HepG2 (cell line): Measurements from ENCODE around the gene NREP. TPM values are rescaled to one million over a fixed set of nuclear protein-coding genes. Genes with fewer than 3 reads are reported as not detected.

Experiments used
- DMAP1 ChIP-seq: IDR thresholded peaks from 2 replicates; pipeline ENCODE4 v1.6.1; 2016
- KLF13 ChIP-seq: sonication (generic); formaldehyde crosslinking; IDR thresholded peaks from 2 replicates; pipeline ENCODE4 v1.4.0; 2020; ENCODE audit warnings: mild to moderate bottlenecking, missing genetic modification reagents
- NCOA1 ChIP-seq: sonication (generic); formaldehyde crosslinking; IDR thresholded peaks from 2 replicates; pipeline ENCODE4 v1.9.0; 2021; ENCODE audit warnings: missing genetic modification reagents
- NCOA5 ChIP-seq: sonication (generic); formaldehyde crosslinking; IDR thresholded peaks from 2 replicates; pipeline ENCODE4 v1.4.0; 2020; ENCODE audit warnings: missing genetic modification reagents
- NFYC ChIP-seq: IDR thresholded peaks from 2 replicates; pipeline ENCODE4 v1.6.1; 2016; ENCODE audit warnings: missing genetic modification reagents, missing compliant biosample characterization
- PHF21A ChIP-seq: sonication (generic); formaldehyde crosslinking; IDR thresholded peaks from 2 replicates; pipeline ENCODE4 v1.5.0; 2020; ENCODE audit warnings: mild to moderate bottlenecking, missing genetic modification reagents
- REPIN1 ChIP-seq: sonication (generic); formaldehyde crosslinking; IDR thresholded peaks from 2 replicates; pipeline ENCODE4 v1.8.0; 2022; ENCODE audit warnings: missing genetic modification reagents, low read depth, mild to moderate bottlenecking, borderline replicate concordance
- SMC3 ChIP-seq: IDR thresholded peaks from 2 replicates; pipeline ENCODE4 v1.6.1; 2011; ENCODE audit warnings: low read length, improper control_type of control experiment
- ZBTB3 ChIP-seq: sonication (generic); formaldehyde crosslinking; IDR thresholded peaks from 2 replicates; pipeline ENCODE4 v1.4.0; 2020; ENCODE audit warnings: low read depth, mild to moderate bottlenecking, moderate library complexity, missing genetic modification reagents, borderline replicate concordance
- ZFP37 ChIP-seq: sonication (generic); formaldehyde crosslinking; IDR thresholded peaks from 2 replicates; pipeline ENCODE4 v1.4.0; 2020; ENCODE audit warnings: missing genetic modification reagents, borderline replicate concordance
- ZFYVE20 ChIP-seq: sonication (generic); formaldehyde crosslinking; IDR thresholded peaks from 2 replicates; pipeline ENCODE4 v1.8.0; 2023; ENCODE audit warnings: low read depth, mild to moderate bottlenecking, moderate library complexity, missing genetic modification reagents, borderline replicate concordance
- ZMYM2 ChIP-seq: sonication (generic); formaldehyde crosslinking; IDR thresholded peaks from 2 replicates; pipeline ENCODE4 v1.8.0; 2022; ENCODE audit warnings: mild to moderate bottlenecking, missing genetic modification reagents
- ZNF121 ChIP-seq: sonication (generic); formaldehyde crosslinking; IDR thresholded peaks from 2 replicates; pipeline ENCODE4 v1.5.0; 2020; ENCODE audit warnings: mild to moderate bottlenecking, missing genetic modification reagents
- ZNF263 ChIP-seq: sonication (generic); formaldehyde crosslinking; IDR thresholded peaks from 2 replicates; pipeline ENCODE4 v1.4.0; 2020; ENCODE audit warnings: missing genetic modification reagents
- ZNF30 ChIP-seq: sonication (generic); formaldehyde crosslinking; IDR thresholded peaks from 2 replicates; pipeline ENCODE4 v1.5.0; 2020; ENCODE audit warnings: mild to moderate bottlenecking, missing genetic modification reagents
- ZNF343 ChIP-seq: sonication (generic); formaldehyde crosslinking; IDR thresholded peaks from 2 replicates; pipeline ENCODE4 v1.4.0; 2020; ENCODE audit warnings: mild to moderate bottlenecking, missing genetic modification reagents
- ZNF543 ChIP-seq: sonication (generic); formaldehyde crosslinking; IDR thresholded peaks from 2 replicates; pipeline ENCODE4 v1.4.0; 2020; ENCODE audit warnings: mild to moderate bottlenecking, missing genetic modification reagents
- ZNF558 ChIP-seq: sonication (generic); formaldehyde crosslinking; IDR thresholded peaks from 2 replicates; pipeline ENCODE4 v1.9.0; 2022; ENCODE audit warnings: mild to moderate bottlenecking, missing genetic modification reagents, borderline replicate concordance
- ZNF605 ChIP-seq: sonication (generic); formaldehyde crosslinking; IDR thresholded peaks from 2 replicates; pipeline ENCODE4 v1.8.0; 2022; ENCODE audit warnings: mild to moderate bottlenecking, missing genetic modification reagents
- ZNF674 ChIP-seq: sonication (generic); formaldehyde crosslinking; IDR thresholded peaks from 2 replicates; pipeline ENCODE4 v1.5.0; 2020; ENCODE audit warnings: low read depth, mild to moderate bottlenecking, missing genetic modification reagents
- polyA plus RNA-seq, 8 experiments: library from polyadenylated mRNA; depleted of rRNA in 3 of 8; stranded (reverse) in 7 of 8; unstranded in 1 of 8; fragments of >200 nt; fragmentation: Illumina TruSeq in 4 of 8; extraction: Trizol in 4 of 8; gene quantifications; 2 replicates each; pipeline versions ENCODE4 v1.2.1 to v1.2.3, GENCODE V29; 2011 to 2016; ENCODE audit warnings: low read depth in 4 of 8, missing spikeins in 1 of 8, mixed read lengths in 1 of 8; ENCODE audit not compliant: insufficient read depth in 1 of 8
- total RNA-seq, 5 experiments: library from RNA; depleted of rRNA; stranded (reverse); fragments of >200 nt; fragmentation: Illumina TruSeq; extraction: Trizol; gene quantifications; 2 replicates each; pipeline ENCODE4 v1.2.3, GENCODE V29; 2016; ENCODE audit warnings: low read depth in 1 of 5
- TF ChIP-seq, protein P1 (sequence below): sonication (generic); formaldehyde crosslinking; conservative IDR thresholded peaks from 2 replicates; pipeline ENCODE4 v1.8.0; 2022; ENCODE audit warnings: mild to moderate bottlenecking, moderate library complexity, missing genetic modification reagents
- TF ChIP-seq, protein P2 (sequence below): sonication (generic); formaldehyde crosslinking; IDR thresholded peaks from 2 replicates; pipeline ENCODE4 v1.4.0; 2020; ENCODE audit warnings: missing genetic modification reagents
- TF ChIP-seq, protein P3 (sequence below): fragments of 450-650 bp; IDR thresholded peaks from 2 replicates; pipeline ENCODE4 v1.6.1; 2017; ENCODE audit warnings: mild to moderate bottlenecking

Gene NREP
- total and polyA plus RNA-seq, 2 of the 13 experiments (the other 11 are each of a cell fraction or from before 2014, with no cell fraction given) = 40.5 to 102 TPM

DNA sequence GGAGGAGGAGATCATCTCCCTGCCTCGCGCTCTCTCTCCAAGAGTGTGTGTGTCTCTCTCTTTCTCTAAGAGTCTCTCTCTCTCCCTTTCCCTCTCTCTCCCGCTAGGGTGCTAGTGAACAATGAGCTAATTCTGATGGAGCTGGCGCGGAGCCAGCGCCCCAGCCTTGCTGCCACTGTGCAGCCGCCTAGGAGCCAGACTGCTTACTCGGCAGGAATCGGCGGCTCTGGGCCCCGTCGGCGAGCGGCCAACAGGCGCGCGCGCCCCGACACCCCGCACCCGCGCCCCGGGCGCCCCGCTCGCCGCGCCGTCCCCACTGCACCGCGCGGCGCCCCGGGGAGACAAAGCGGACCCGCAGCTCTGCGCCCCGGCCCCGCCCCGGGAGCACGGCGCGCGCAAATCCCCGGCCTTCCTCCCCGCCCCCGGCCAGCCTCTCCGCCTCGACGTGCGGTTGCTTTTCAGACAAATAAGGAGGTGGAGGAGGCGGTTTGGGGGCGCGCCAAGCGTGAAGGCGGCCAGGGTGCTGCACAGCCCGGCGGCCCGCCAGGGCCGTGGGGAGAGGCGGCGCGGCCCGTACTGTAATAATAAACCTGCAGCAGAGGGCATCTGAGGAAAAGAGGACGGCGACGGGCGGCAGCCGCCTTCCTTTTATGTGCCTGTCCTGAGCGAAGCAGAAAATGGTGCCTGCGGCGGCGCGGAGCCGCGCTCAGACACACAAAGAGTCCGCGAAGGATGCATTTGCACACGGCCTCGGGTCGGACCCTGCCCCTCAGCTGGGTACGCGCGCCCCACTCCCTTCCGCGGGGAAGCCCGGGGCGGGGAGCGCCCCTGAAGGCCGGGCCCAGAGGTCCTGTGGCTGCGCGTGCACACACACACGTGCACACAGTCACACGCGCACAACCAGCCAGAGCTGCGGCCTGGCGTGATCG is 625 bp upstream of the NREP start (continued):
- TF ChIP-seq ZNF30 (CRISPR knock-in tag) = 0 out of 2 replicates have a peak, but pooled peaks have one; percentile 31
- TF ChIP-seq ZNF605 (CRISPR knock-in tag) = peak; percentile 89; the same call in 1 of the 2 replicates
- TF ChIP-seq ZNF343 = peak; percentile 94
- peak; percentile 79; the same call in 1 of the 2 replicates for TF ChIP-seq ZFP37 (CRISPR knock-in tag)
- peak; percentile 89 for TF ChIP-seq ZNF263 (CRISPR knock-in tag)
- TF ChIP-seq, protein P1, sequence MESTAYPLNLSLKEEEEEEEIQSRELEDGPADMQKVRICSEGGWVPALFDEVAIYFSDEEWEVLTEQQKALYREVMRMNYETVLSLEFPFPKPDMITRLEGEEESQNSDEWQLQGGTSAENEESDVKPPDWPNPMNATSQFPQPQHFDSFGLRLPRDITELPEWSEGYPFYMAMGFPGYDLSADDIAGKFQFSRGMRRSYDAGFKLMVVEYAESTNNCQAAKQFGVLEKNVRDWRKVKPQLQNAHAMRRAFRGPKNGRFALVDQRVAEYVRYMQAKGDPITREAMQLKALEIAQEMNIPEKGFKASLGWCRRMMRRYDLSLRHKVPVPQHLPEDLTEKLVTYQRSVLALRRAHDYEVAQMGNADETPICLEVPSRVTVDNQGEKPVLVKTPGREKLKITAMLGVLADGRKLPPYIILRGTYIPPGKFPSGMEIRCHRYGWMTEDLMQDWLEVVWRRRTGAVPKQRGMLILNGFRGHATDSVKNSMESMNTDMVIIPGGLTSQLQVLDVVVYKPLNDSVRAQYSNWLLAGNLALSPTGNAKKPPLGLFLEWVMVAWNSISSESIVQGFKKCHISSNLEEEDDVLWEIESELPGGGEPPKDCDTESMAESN (CRISPR knock-in tag) = peak; percentile 42; the same call in 1 of the 2 replicates
- TF ChIP-seq ZNF674 (CRISPR knock-in tag) = no peak
- TF ChIP-seq ZNF543 (CRISPR knock-in tag) = peak; percentile 85; the same call in 1 of the 2 replicates
- TF ChIP-seq NCOA5 = no peak
- no peak for TF ChIP-seq ZMYM2 (CRISPR knock-in tag)
- TF ChIP-seq NFYC (CRISPR knock-in tag) = no peak
- TF ChIP-seq SMC3 = 0 out of 2 replicates have a peak, but pooled peaks have one; percentile 6
- no peak for TF ChIP-seq NCOA1
- peak; percentile 77; the same call in 1 of the 2 replicates for TF ChIP-seq ZNF558
- TF ChIP-seq, protein P2, sequence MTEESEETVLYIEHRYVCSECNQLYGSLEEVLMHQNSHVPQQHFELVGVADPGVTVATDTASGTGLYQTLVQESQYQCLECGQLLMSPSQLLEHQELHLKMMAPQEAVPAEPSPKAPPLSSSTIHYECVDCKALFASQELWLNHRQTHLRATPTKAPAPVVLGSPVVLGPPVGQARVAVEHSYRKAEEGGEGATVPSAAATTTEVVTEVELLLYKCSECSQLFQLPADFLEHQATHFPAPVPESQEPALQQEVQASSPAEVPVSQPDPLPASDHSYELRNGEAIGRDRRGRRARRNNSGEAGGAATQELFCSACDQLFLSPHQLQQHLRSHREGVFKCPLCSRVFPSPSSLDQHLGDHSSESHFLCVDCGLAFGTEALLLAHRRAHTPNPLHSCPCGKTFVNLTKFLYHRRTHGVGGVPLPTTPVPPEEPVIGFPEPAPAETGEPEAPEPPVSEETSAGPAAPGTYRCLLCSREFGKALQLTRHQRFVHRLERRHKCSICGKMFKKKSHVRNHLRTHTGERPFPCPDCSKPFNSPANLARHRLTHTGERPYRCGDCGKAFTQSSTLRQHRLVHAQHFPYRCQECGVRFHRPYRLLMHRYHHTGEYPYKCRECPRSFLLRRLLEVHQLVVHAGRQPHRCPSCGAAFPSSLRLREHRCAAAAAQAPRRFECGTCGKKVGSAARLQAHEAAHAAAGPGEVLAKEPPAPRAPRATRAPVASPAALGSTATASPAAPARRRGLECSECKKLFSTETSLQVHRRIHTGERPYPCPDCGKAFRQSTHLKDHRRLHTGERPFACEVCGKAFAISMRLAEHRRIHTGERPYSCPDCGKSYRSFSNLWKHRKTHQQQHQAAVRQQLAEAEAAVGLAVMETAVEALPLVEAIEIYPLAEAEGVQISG (CRISPR knock-in tag) = peak; percentile 57
- TF ChIP-seq ZNF121 (CRISPR knock-in tag) = no peak
- peak; percentile 78 for TF ChIP-seq PHF21A (CRISPR knock-in tag)
- no peak for TF ChIP-seq KLF13 (CRISPR knock-in tag)
- TF ChIP-seq ZBTB3 (CRISPR knock-in tag) = no peak; the same call in 1 of the 2 replicates
- peak; percentile 45; the same call in 1 of the 2 replicates for TF ChIP-seq DMAP1
- TF ChIP-seq, protein P3, sequence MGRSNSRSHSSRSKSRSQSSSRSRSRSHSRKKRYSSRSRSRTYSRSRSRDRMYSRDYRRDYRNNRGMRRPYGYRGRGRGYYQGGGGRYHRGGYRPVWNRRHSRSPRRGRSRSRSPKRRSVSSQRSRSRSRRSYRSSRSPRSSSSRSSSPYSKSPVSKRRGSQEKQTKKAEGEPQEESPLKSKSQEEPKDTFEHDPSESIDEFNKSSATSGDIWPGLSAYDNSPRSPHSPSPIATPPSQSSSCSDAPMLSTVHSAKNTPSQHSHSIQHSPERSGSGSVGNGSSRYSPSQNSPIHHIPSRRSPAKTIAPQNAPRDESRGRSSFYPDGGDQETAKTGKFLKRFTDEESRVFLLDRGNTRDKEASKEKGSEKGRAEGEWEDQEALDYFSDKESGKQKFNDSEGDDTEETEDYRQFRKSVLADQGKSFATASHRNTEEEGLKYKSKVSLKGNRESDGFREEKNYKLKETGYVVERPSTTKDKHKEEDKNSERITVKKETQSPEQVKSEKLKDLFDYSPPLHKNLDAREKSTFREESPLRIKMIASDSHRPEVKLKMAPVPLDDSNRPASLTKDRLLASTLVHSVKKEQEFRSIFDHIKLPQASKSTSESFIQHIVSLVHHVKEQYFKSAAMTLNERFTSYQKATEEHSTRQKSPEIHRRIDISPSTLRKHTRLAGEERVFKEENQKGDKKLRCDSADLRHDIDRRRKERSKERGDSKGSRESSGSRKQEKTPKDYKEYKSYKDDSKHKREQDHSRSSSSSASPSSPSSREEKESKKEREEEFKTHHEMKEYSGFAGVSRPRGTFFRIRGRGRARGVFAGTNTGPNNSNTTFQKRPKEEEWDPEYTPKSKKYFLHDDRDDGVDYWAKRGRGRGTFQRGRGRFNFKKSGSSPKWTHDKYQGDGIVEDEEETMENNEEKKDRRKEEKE = no peak
- 0 out of 2 replicates have a peak, but pooled peaks have one; percentile 39 for TF ChIP-seq ZFYVE20
- TF ChIP-seq REPIN1 (CRISPR knock-in tag) = no peak; the same call in 1 of the 2 replicates
